Vagina (tissue), 2 donors: Measurements from ENCODE around the gene C1QTNF3. TPM values are rescaled to one million over a fixed set of nuclear protein-coding genes. Genes with fewer than 3 reads are reported as not detected.

Experiments used
- DNase-seq, 2 donors: peaks; one replicate each; pipeline ENCODE4 v3.0.0-alpha.2; 2017; ENCODE audit errors: extremely low spot score in 2 of 2
- H3K27ac ChIP-seq: fragments of 200-600 bp; sonication (generic); one replicate; pipeline ENCODE4 v1.5.1; 2019
- H3K27me3 ChIP-seq: fragments of 200-600 bp; sonication (generic); one replicate; pipeline ENCODE4 v1.5.1; 2019
- H3K36me3 ChIP-seq, 2 donors: fragments of 200-600 bp; sonication (generic); one replicate each; pipeline ENCODE4 v1.5.1; 2017 to 2019
- H3K4me1 ChIP-seq: fragments of 200-600 bp; sonication (generic); one replicate; pipeline ENCODE4 v1.5.1; 2019
- H3K4me3 ChIP-seq, 2 donors: fragments of 200-600 bp; sonication (generic); 1 replicate in 1 of 2; 2 replicates in 1 of 2; pipeline ENCODE4 v1.5.1; 2016 to 2019
- H3K9me3 ChIP-seq: fragments of 200-600 bp; sonication (generic); one replicate; pipeline ENCODE4 v1.5.1; 2019
- POLR2A ChIP-seq, 2 donors: fragments of 450-650 bp; IDR thresholded peaks; one replicate each; pipeline ENCODE4 v1.6.1; 2017; ENCODE audit warnings: antibody characterized with exemption in 2 of 2, mild to moderate bottlenecking in 2 of 2, moderate library complexity in 2 of 2
- POLR2AphosphoS5 ChIP-seq, 2 donors: sonication (generic); formaldehyde crosslinking; IDR thresholded peaks; one replicate each; pipeline ENCODE4 v1.9.0; 2017; ENCODE audit warnings: antibody characterized with exemption in 2 of 2, mild to moderate bottlenecking in 2 of 2, low read depth in 1 of 2; ENCODE audit not compliant: insufficient read depth in 1 of 2
- intact Hi-C: fragments of 100-400 bp; cut with DNase I; formaldehyde crosslinking; loops from one replicate; pipeline ENCODE4 v1.15.1; 2023
- total RNA-seq: library from RNA; depleted of rRNA; stranded (reverse); fragments of >200 nt; gene quantifications from one replicate; pipeline ENCODE4 v1.2.3, GENCODE V29; 2016
- TF ChIP-seq, protein P1 (sequence below), 3 experiments: fragments of 450-650 bp in 2 of 3; fragments of 200-600 bp in 1 of 3; sonication (generic) in 1 of 3; IDR thresholded peaks; one replicate each; pipeline ENCODE4 v1.5.1; 2017 to 2019; ENCODE audit warnings: antibody characterized with exemption in 3 of 3, mild to moderate bottlenecking in 2 of 3, moderate library complexity in 2 of 3

Gene C1QTNF3
- total RNA-seq, 1 donor from 2014 or later: 7.1 TPM

DNA sequence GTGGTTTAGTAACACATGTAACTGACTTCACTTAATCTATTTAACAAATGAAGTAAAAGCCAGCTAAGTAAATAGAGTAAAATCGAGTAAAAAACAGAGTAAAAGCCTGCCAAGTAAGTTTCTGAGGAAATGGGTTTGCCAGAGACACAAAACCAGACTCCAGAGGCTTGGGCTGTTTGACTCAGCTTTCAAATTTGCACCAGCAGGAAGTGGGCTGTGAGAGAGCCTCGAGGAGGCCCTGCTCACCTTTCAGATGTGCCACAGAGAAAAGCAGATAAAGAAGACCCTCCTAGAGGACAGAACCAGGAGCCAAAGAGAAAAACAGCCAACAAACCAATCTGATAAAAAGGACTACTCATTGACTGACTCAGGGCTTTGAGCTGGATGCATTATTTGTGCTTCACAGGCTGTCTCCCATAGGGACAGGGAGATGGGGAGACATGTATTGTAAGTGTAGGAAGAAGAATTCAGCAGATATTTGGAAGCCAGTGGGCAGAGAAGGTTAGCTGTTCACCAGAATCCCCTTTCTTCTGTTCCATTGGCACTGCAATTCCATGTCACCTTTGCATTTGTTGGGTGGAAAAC is 20.8 kb downstream of the C1QTNF3 start:
- no peaks in the 10 kb centered on the region for H3K27me3 ChIP-seq
- TF ChIP-seq POLR2A (IDR thresholded peaks at IDR 0.05): no peak
- TF ChIP-seq, protein P1, sequence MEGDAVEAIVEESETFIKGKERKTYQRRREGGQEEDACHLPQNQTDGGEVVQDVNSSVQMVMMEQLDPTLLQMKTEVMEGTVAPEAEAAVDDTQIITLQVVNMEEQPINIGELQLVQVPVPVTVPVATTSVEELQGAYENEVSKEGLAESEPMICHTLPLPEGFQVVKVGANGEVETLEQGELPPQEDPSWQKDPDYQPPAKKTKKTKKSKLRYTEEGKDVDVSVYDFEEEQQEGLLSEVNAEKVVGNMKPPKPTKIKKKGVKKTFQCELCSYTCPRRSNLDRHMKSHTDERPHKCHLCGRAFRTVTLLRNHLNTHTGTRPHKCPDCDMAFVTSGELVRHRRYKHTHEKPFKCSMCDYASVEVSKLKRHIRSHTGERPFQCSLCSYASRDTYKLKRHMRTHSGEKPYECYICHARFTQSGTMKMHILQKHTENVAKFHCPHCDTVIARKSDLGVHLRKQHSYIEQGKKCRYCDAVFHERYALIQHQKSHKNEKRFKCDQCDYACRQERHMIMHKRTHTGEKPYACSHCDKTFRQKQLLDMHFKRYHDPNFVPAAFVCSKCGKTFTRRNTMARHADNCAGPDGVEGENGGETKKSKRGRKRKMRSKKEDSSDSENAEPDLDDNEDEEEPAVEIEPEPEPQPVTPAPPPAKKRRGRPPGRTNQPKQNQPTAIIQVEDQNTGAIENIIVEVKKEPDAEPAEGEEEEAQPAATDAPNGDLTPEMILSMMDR (IDR thresholded peaks at IDR 0.05): no peak
- H3K4me1 ChIP-seq: no peaks in the 10 kb centered on the region
- H3K27ac ChIP-seq: no peak overlapping the region
- no peak overlapping the region for H3K4me3 ChIP-seq
- no peaks in the 10 kb centered on the region for H3K9me3 ChIP-seq
- intact Hi-C loops: no loop called here
- DNase-seq: no peak
- no peaks in the 10 kb centered on the region for H3K36me3 ChIP-seq

DNA sequence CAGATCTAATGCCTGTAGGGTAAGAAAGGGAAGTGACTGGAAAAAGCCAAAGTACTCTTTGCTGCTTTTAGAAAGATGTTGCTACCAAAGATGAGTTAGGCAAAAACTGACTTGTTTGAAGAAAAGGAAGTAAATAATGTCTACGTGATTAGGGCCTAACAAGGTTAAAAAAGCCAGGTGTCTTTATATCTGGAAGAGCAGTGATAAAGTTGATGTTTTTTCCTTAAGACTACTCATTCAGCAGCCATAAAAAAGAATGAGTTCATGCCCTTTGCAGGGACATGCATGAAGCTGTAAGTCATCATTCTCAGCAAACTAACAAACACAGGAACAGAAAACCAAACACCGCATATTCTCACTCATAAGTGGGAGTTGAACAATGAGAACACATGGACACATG is 21.7 kb downstream of the C1QTNF3 start:
- H3K4me3 ChIP-seq: no peak overlapping the region
- H3K27ac ChIP-seq: no peak overlapping the region
- no peak for DNase-seq
- no peaks in the 10 kb centered on the region for H3K9me3 ChIP-seq
- no peaks in the 10 kb centered on the region for H3K4me1 ChIP-seq
- H3K27me3 ChIP-seq: no peaks in the 10 kb centered on the region
- TF ChIP-seq POLR2AphosphoS5 (IDR thresholded peaks at IDR 0.05; ENCODE audit: insufficient read depth in 1 of 2, low read depth in 1 of 2): no peak
- TF ChIP-seq, protein P1 (IDR thresholded peaks at IDR 0.05): no peak
- TF ChIP-seq POLR2A (IDR thresholded peaks at IDR 0.05): no peak
- no peaks in the 10 kb centered on the region for H3K36me3 ChIP-seq
- intact Hi-C loops: no loop called here

GRCh38 chr5:34020726-34021125 is 22.3 kb downstream of the C1QTNF3 start:
- no peak for TF ChIP-seq POLR2A (IDR thresholded peaks at IDR 0.05)
- no peak for TF ChIP-seq POLR2AphosphoS5 (IDR thresholded peaks at IDR 0.05; ENCODE audit: insufficient read depth in 1 of 2, low read depth in 1 of 2)
- TF ChIP-seq, protein P1 (IDR thresholded peaks at IDR 0.05): no peak
- no peak overlapping the region for H3K27ac ChIP-seq
- H3K9me3 ChIP-seq: no peaks in the 10 kb centered on the region
- no peak overlapping the region for H3K4me3 ChIP-seq
- H3K4me1 ChIP-seq: no peaks in the 10 kb centered on the region
- no peak for DNase-seq
- H3K36me3 ChIP-seq: no peaks in the 10 kb centered on the region
- intact Hi-C loops: no loop called here
- no peaks in the 10 kb centered on the region for H3K27me3 ChIP-seq

- DNase-seq: no peak
- Histone ChIP-seq H3K4me3 (no peak overlapping the region), H3K9me3 (no peaks in the 10 kb centered on the region), H3K27ac (no peak overlapping the region), H3K27me3 (no peaks in the 10 kb centered on the region), H3K4me1 (no peaks in the 10 kb centered on the region), H3K36me3 (no peaks in the 10 kb centered on the region)
- intact Hi-C loops: no loop called here
- TF ChIP-seq, protein P1 (IDR thresholded peaks at IDR 0.05): no peak
- TF ChIP-seq POLR2A (IDR thresholded peaks at IDR 0.05): no peak
- no peak for TF ChIP-seq POLR2AphosphoS5 (IDR thresholded peaks at IDR 0.05; ENCODE audit: insufficient read depth in 1 of 2, low read depth in 1 of 2)
Observed at GRCh38 chr5:34017254-34017653, 25.8 kb downstream of the C1QTNF3 start.

- no peaks in the 10 kb centered on the region for H3K36me3 ChIP-seq
- no peak for TF ChIP-seq POLR2AphosphoS5 (IDR thresholded peaks at IDR 0.05; ENCODE audit: insufficient read depth in 1 of 2, low read depth in 1 of 2)
- TF ChIP-seq, protein P1 (IDR thresholded peaks at IDR 0.05): no peak
- no peak for TF ChIP-seq POLR2A (IDR thresholded peaks at IDR 0.05)
- no peaks in the 10 kb centered on the region for H3K9me3 ChIP-seq
- DNase-seq: no peak
- no peak overlapping the region for H3K27ac ChIP-seq
- intact Hi-C loops: no loop called here
- H3K4me1 ChIP-seq: no peaks in the 10 kb centered on the region
- H3K4me3 ChIP-seq: no peak overlapping the region
- H3K27me3 ChIP-seq: no peaks in the 10 kb centered on the region
Observed at GRCh38 chr5:34016750-34017149, 26.3 kb downstream of the C1QTNF3 start.
